Middle frontal gyrus (tissue), 1 donor: Measurements from ENCODE around the gene TMEM107.
"Not testable (repeated sequence)": the region's sequence is repeated elsewhere in the genome, so short reads cannot be mapped to it uniquely, and the experiment has no call there.

Experiments
- DNase-seq: peaks from one replicate; pipeline ENCODE4 v3.0.0-alpha.2; 2015; ENCODE audit warnings: low spot score; ENCODE audit errors: extremely low spot score

Gene TMEM107

DNA sequence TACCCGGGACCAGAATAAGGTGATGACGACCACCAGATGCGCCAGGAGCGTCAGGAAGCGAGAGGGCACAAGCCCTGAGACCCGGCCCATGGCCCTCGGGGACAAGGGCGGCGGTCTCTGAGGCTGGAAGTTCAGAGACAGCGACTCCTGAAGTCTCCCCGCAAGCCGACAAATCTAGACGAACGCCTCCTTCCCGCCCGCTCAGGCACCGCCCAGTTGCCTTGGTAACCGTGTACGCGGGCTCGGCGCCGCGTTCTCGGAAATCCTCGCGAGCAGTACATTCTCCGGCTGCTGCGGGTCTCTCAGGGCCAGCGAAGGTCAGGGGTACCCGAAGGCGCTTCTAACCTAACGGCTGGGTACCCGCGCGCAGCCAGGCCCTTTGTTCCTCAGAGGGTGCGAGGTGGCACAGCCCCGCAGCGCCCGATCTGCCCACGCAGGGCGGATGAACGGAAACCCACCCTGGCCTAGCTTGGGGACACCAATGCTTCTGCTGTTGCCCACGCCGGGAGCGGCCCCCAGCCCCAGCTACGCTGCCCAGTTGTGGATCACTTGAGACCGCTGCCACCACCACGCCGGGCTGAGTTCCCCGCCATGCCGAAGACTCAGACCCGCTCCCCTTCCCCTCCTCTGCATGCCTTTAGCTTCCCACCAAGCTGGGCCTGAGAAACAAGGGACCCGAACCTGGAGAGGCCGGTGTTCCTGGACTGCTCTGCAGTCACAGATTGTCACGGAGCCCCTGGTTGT lies at the start of gene TMEM107:
TMEM107 (minus strand) TSS at position 184 of the 744 bp plus-strand sequence; CDS start at position 90, 94 bp downstream.
- peak; percentile 83 for DNase-seq

- DNase-seq: no peak
Observed at GRCh38 chr17:8224891-8225812, 49.0 kb upstream of the TMEM107 start.

GRCh38 chr17:8223356-8224126 lies 47.4 kb upstream of the TMEM107 start:
- no peak for DNase-seq

- peak; percentile 78 for DNase-seq
Observed at GRCh38 chr17:8222630-8223355, 46.6 kb upstream of the TMEM107 start.

DNA sequence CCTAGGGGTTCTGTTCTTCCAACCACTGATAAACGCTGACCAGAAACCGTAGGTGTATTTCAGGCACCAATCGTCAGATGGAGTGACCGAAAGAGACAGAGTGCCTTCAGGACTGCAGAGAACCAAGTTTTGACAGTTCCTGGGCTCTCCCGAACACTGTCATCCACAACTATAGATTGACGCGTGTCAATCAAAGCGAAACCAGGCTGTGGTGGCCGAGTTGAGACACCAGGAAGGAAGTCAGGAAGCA lies 46.1 kb upstream of the TMEM107 start:
- DNase-seq: no peak

DNA sequence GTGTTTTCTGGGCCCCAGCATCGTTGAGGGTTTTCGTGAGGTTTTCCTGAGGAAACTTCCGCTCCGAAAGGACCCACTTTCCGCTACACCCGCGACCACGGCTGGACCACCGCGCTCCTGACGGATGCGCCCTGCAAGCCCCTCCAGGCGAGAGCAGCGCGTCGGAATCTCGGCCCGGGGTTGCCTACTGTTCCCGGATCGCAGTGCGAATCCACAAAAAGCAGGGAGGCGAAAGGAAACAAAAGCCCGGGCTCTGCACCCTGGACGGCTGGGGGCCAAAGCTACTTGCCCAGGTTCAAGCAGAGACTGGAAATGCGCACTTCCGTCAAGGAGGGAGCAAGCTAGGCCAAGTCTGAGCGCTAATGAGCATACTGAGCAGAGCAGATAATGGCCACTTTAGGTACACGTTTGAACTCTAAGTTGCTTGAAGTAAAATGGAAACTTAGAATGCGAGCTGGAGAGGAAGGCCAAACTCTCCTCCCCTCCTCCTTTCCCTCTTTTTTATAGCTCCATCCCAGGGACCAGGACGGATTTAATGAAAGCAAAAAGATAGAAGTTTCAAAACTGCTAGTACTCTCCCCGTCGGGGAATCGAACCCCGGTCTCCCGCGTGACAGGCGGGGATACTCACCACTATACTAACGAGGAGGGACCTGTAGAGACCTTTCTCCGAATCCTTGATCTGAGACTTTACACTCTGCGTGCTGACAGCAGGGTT lies 45.6 kb upstream of the TMEM107 start:
- DNase-seq: peak; percentile 86

DNA sequence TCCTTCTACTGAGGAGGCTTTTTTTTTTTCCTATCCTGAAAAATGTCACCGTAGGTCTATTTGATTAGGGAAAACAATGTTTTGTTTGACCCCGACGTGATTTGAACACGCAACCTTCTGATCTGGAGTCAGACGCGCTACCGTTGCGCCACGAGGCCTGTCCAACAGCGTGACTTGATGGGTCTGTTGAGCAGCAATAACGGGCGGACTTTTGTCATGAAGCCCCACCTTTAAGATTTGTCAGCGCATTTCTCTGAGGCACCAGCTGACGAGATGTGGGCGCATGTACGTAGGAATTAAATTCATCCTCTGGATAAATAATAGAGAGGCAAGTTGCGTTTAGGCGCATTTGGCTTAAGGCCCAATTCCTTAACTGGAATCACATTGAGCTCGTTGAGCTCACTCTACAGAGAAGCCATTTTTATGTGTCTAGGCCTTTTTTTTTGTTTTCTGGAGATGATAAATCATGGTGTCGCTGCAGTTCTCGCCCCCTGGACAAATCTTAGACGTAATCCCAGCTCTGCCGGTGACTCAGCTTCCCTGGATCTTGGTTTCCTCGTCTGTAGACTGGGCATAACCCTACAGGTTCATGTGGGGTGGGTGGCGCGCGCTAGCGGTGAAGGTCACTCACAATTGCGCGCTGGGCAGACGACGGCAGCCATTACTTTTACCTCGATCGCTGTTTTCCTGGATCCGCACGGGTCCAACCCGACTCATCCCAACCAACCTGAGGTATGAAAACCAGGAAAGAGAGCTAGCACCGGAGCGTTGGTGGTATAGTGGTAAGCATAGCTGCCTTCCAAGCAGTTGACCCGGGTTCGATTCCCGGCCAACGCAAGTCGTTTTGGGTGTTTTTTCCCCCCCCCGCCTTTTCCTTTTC lies 44.8 kb upstream of the TMEM107 start:
- DNase-seq: peak; percentile 90

GRCh38 chr17:8214000-8214399 lies 37.8 kb upstream of the TMEM107 start:
- DNase-seq: not testable (repeated sequence)

- DNase-seq: no peak
Observed at GRCh38 chr17:8212312-8213180, 36.4 kb upstream of the TMEM107 start.

GRCh38 chr17:8210761-8211458 lies 34.7 kb upstream of the TMEM107 start:
- no peak for DNase-seq

DNA sequence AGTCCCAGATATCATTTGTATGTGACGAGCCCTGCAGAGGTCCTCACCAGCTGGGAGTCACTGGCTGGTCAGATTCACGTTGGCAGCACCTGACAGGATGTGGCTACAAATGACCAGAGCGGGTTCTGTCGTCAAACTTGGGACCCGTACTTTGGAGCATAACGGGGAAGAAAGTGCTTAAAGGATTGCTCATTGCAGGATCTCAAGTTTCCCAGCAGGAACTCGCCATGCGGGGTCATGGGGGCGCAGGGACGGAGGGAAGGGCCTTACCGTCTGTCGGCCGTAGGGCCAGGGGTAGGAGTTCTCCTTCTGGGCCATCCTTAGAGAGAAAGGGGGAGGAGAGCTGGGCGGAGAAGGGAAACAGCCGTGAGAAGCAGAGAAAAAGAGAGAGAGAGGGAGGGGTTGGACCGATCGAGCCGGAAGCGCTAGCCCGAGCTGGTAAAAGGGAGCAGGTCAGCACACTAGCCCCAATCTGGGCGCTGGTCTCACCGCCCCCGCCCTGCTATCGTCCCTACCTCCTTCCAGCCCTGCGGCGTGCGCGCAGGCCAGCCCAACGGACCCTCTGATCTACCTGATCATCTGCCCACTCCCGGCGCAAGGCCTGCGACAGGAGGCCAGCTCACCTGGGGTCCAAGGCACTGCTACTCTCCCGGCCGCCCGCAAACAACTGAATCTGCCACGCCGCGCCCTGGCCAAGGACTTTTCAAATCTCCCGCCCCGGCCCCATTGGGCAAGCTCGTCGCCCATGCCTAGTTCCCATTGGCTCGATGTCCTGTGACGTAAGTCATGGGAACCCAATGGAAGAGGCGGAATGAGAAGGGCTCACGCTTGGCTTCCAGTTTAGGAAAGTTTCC lies 34.0 kb upstream of the TMEM107 start, which contains the start of gene AURKB:
AURKB (minus strand) TSS at position 669 of the 854 bp plus-strand sequence; CDS start at position 318, 351 bp downstream.
- DNase-seq: peak; percentile 93

GRCh38 chr17:8206536-8206935 lies 30.4 kb upstream of the TMEM107 start:
- no peak for DNase-seq

GRCh38 chr17:8204761-8205555 lies 28.8 kb upstream of the TMEM107 start:
- DNase-seq: no peak

DNA sequence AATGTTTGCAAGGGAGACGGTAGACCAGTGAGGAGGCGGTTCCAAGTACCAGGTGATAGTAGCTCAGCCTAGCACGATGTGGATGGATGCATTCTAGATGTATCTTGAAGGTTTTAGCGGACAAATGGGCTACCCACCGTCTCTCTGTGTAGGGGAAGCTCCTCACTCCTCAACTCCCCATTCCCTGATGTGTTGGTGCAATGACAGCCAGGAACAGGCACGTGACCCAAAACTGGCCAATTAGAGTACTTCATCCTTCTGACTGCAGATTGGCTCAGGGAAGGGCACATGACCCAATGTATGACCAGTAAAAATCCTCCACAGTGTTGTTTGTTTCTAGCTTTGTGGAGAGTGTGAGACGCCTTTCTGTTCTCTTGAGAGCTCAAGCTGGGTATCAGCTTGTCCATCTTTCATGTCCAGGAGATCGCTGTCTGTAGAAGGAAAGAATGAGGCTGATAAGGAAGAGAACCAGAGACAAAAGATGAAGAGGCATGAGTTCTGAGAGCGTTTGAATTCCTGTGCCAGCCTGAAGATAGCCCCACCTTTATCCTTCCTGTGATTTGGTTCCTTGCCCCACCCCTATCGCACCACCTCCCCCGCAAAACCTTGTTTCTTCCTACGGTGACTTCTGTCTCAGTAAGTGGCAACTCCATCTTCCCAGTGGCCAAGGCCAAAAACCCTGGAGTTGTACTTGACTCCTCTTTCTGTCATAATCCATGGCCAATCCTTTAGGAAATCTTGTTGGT lies 16.1 kb upstream of the TMEM107 start:
- DNase-seq: peak; percentile 95

- DNase-seq: no peak
Observed at GRCh38 chr17:8190506-8190905, 14.3 kb upstream of the TMEM107 start.
